DMS 273 treated with DMSO at 0.1 percent for 48 hours (cell line): ENCODE data around the gene SORL1-AS1.
"Not testable (repeated sequence)": the region's sequence is repeated elsewhere in the genome, so short reads cannot be mapped to it uniquely, and the experiment has no call there.

Source experiments
- DNase-seq: peaks from one replicate; lab custom pipeline; 2025; lab: John Stamatoyannopoulos, UW

The SORL1-AS1 gene

DNA sequence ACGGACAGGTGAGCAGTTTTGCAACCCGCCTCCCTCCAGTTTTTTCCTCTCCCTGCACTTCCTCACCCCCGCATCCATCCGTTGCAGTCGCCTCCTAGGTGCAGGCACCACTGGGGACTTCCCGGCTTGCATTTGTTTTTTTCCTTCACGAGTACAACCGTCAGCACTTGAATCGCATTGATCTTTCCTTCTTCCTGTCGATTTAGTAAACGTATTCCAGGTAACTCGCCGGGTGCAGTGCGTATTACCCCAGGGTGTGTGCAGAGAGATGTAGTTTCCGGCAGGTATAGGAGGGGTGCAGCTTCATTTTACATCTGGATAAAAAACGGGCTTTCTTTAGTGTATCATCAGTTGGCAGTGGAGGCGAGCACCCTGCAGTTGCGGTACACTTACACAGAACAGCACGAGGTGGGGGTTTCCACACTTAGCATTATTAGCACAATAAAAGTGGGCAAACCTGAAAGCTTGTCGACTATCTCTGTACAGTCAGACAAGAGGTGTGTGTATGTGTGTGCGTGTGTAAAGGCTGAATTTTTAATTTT lies at the start of gene SORL1-AS1:
Gene SORL1-AS1, minus strand, starts transcription at position 359 of the 542 bp plus-strand sequence.
- no peak for DNase-seq

DNA sequence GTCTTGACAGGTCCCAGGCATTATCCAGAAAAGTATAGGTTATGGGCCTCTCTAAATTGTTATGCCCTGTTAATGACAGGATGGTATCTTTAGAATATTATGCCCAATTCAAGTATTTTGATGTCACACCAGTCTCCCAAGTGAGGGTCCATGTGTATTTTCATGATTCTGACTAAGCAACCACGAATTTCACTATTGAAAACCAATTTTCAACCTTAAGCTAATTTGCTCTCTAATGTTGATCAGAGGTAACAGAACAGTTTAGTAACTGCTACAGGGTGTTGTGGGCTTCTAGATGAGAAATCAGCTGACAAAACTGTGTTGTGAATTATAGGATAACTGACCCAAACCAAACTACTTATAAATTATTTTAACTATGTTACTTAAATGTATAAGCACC lies 48.0 kb upstream of the SORL1-AS1 start:
- DNase-seq = no peak

DNA sequence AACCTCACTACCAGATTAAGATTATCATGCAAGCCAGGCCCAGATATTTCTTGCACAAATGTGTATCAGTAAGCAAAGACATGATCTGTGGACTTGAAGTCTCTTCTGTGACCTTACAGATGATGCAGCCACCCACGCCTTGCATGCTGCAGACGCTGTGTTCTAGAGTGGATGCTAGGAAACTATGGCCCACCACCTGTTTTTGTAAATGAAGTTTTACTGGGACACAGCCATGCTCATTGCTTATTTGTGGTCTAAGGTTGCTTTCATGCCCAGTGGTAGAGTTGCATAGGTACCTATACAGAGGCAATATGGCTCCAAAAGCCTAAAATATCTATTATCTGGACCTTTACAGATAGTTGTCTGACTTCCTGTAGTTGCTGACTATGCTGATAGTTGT lies 47.5 kb upstream of the SORL1-AS1 start:
- DNase-seq = no peak

DNA sequence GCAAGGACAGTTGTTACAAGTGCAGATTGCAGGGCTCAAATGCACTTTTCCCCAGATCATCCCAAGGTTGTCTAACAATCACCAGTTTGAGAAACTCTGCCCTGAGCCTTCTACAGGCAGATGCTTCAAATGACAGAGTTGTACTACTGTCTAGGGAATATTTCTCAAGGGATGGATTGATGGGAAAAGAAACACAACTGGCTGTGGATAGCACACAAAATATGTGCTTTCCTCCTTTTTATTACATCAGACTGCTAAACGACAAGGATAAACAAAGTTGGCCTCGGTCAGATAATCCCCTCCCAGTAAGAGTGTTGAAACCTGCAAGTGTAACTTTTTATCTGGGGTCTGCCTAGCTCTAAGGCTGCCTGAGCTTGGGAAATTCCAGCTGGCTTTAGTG lies 46.6 kb upstream of the SORL1-AS1 start:
- no peak for DNase-seq

DNA sequence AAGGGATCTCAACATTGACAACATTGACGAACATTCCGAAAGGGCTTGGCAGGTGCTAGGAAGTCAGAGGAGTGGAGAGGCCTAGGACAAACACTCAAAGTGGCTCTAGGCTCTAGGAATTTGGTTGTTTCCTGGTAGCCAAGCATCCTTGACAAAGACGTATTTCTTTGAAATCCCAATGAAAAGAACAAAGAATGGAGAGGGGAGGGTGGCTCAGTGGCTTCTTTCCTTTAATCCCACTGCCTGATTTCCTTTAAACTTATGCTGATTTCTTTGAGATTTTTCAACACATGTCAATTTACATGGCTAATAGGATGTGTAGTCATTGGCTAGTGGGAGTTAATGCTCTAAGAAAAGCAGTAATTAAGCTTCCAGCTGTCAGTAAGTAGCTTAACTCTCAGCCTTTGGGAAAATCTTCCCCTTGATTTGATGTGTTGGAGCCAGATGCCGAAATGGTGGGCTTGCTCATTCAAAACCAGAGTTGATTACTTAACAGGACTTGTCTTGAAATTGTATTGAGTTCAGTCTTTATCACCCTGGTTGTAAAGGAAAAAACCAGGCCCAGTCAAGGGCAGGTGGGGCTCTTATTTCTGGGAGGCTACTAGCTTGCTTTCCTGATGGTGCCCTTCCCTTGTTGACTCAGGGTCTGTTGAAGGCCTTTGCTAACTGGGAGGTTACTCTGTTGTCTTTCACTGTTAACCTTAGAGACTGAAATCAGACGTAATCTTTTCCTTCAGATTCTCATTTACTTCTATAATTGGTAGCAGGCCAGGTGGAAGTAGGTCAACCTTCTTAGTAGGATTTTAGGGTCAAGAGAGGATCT lies 44.6 kb upstream of the SORL1-AS1 start:
- no peak for DNase-seq

DNA sequence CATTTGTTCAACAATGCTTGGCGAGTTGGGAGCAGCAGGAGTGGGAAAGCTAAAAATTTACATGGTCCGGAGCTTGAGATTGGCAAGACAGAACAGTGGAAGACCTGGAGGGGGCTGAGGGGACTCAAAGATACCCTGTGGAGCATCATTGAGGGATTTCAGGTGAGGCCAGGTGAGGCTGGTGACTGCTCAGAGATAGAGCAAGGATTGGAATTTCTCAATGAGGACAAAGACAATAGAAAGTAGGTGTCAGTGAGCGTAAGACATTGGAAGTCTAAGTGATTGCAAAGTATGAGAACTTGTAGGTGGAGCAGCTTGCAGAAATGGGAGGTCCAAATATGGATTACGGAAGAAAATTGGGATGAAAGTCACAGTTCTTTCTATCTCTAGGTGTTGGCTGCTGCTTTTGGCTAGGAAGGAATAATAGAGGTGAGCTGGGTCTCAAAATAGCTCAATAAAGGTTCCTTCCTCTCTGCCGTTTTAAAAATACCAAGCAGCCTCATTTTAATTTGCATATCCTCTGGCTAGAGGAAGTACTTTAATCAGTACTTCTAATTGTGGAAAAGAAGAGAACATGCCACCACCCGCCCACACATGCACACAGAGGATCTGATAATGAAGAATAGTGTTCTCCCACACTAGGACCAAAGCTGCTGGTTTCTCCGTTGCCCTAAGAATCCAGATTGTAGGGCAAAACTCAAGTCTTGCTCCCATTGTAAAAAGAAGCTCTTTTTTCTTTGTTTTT lies 41.8 kb upstream of the SORL1-AS1 start:
- no peak for DNase-seq

DNA sequence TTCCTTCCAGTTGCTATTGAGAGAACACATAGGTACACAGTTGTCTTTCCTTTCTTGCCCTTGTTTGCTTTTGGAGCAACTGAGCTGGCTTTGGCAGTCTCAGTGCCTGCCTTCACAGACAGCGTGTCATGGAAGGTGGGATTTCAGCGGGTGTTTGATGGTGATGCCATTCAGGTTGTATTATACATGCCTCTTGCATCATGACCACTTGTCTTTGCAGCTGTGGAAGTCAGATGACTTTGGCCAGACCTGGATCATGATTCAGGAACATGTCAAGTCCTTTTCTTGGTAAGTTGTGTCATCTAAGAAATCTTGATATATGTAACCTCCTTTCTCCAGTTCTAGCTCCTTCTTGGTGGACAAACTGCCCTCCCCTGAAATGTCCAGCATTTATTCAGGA lies 37.1 kb upstream of the SORL1-AS1 start:
- no peak for DNase-seq

DNA sequence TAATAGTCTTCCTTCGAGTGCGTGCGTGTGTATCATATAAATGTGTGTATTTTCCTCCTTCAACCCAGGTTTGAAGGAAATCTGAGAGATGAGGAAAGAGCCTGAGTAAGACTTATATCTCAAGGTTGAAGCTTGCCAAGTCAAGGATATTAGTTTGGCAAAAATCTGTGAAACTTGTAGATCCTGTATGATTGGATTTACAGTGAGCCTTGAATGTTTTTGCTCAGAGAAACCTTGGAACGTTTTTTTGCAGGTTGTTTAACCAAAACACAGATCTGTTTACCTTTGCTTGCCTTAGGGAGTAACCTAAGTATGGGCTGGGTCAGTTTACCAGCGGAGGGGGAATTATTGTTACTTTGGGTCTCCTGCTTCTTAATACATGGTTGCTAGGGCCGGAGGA lies 35.9 kb upstream of the SORL1-AS1 start:
- no peak for DNase-seq

DNA sequence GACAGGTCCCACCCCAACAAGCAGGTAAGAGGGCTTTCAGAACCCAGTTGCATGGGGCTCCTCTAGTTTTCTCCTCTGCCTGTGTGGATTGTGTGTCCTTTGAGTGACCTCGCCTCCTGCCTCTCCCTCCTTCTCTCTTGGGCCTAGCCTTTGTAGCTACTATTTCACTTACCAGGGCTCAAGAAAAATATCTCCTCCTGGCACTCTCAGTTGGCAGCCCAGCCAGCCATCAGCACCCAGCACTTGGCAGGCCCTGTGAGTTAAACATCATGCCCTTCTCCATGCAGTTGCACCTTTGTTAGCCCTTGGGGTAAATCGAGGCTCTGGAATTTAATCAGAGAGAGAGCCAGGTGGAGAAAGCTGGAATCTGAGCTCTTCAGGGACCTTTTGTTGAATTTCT lies 35.4 kb upstream of the SORL1-AS1 start:
- no peak for DNase-seq

DNA sequence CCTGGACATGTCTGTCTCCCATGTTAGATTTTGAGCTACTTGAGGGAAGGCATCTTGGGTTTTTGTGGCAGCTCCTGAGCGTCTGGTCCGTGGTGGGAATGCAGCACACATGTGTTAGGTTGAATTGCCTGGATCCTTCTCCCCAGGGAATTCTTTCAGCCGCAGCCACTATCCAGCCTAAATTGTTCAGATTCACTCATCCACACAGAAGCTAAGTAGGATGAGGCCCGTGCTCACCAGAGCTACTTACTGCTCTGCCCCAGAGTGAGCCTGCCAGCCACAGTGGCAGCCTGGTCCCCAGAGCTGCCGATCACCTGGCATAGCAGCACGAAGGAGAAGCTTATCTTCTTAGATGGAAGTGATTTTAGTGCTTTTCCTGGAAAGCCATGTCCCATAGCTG lies 34.4 kb upstream of the SORL1-AS1 start:
- no peak for DNase-seq

DNA sequence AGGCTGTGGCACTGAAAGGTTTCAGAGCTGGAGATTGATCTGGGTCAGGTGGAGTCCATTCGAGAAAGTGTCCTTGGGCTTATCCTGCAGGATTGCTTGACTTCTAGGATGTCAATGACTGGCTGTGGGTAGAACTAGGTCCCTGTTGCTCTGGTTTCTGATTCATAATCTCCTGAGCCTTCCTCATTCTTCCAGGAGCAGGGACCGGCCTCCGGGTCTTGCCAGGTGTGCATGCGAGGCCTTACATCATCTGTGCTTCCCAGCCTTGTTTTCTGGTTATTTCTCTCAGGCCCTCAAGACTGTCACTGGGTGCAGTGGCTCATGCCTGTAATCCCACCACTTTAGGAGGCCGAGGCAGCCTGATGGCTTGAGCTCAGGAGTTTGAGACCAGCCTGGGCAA lies 33.3 kb upstream of the SORL1-AS1 start:
- DNase-seq = no peak

DNA sequence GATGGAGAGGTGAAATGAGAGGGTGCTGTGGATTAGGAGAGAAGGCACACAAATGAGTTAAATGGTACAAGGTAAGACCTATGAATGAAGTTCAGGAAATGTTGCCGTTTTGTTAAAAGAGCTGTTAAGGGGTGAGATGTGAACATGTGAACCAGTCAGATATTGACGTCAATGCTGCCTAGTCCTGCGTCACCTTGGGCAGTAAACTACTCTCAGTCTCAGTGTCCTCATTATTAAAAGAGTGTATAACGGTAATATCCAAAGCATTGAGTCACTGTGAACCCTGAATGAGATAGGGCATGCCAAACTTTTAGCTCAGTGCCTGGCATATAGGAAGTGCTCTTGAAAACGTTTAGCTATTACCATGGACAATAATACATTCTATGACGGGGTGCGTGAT lies 32.4 kb upstream of the SORL1-AS1 start:
- no peak for DNase-seq

DNA sequence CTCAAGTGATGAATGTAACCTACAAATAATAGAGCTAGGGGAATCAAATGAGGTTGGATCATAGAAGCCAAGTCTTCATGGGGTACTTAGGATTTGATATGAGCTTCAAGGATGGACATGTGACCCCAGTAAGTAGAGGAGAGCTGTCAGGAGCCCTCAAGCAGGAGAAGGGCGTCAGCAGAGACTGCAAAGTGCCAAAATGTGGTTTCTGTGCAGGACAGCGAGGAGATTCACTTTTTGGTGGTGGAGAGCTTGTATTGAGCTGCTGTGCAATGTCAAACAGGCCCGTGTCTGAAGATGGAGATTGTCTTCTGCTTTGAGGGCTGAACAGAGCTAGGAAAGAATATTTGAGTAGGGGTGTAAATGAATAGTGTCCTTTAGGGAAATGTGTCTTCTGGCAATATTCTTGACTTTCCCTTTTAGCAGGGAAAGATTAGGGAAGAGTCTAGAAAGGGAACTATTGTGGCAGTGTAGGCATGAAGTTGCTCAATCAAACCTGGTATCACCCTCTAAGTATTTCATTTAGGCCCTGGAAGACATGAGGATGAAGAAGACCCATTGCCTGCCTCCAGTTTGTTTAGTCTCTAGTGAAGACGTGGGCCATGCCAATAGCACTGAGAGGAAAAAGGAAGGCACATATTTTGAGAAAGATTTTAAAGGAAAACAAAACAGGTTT lies 31.2 kb upstream of the SORL1-AS1 start:
- DNase-seq = no peak

DNA sequence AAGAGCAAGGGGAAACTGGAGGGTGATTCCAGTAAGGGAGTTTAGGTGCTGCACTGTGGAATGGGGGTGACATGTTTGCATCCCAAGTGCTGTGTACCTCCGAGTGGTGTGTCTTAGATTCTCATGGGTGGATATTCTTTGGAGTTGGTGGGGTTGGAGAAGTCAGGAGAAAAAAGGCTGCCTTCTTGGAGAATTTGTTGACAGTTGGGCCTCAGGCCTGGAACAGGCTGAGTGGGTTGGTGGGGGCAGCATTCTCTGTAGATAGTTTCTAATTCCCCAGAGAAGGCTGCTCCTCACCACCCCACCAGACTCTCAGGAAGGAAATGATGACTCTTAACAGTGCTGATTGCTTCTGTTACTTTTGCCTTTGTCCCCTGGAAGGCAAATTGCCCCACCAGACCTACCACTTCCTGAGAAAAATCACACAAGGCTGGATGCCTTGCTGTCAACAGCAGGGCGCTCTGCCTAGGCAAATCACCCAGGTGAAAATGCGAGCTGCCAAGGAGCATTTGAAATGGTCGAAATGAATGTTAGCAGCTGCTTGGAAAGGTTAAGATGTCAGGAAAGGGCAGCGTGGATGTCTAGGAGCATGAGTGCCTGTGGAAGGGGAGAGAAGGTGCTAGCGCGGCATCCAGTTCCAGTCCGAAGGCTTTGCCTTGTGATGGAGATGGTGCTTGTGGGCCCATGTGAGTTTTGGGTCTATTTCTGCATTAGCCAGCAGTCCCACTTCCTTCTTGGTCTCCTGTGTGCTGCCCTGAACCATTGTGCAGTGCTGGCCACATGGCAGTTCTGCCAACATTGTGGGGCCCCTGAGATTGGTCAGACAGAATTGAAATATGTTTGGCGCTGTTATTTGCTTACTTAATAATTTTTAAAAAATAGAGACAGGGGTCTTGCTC lies 29.7 kb upstream of the SORL1-AS1 start:
- no peak for DNase-seq

DNA sequence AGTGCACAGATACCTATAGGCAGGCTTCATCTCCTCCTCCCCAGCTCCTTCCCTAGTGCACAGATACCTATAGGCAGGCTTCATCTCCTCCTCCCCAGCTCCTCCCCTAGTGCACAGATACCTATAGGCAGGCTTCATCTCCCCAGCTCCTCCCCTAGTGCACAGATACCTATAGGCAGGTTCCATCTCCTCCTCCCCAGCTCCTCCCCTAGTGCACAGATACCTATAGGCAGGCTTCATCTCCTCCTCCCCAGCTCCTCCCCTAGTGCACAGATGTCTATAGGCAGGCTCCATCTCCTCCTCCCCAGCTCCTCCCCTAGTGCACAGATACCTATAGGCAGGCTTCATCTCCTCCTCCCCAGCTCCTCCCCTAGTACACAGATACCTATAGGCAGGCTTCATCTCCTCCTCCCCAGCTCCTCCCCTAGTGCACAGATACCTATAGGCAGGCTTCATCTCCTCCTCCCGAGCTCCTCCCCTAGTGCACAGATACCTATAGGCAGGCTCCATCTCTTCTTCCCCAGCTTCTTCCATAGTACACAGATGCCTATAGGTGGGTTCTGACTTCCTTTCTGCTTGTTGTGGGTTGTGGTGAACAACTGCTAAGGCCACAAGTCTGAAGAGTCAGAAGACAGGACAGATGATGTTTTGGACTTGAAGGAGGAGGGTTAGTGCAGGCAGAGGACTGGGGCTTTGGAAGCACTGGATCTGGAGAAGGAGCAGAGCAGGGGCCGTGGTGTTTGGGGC lies 28.9 kb upstream of the SORL1-AS1 start:
- not testable (repeated sequence) for DNase-seq

DNA sequence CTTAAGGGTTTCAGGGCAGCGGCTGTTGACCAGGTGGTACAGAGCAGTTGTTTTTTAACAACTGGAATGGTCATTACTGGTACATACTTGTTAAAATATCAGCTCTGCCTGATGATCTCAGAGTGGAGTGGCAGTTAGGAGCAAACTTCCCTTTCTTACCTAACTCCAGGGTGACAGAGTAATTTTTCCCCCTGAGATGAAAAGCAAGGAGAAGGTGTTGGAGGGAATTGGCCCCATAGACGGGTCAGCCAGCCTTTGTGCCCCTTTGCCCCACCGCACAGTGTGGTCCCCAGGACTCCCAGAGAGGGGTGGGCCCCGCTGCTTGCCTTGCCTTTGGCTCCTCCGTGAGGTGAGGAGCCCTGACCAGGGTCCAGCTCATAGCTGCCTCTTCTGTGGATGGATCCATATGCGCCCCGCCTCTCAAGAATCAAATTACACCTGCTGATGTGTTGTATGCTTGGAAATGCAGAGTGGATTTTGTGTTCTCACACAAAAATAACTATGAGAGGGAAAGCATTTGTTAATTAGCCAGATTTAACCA lies 27.0 kb upstream of the SORL1-AS1 start:
- no peak for DNase-seq

DNA sequence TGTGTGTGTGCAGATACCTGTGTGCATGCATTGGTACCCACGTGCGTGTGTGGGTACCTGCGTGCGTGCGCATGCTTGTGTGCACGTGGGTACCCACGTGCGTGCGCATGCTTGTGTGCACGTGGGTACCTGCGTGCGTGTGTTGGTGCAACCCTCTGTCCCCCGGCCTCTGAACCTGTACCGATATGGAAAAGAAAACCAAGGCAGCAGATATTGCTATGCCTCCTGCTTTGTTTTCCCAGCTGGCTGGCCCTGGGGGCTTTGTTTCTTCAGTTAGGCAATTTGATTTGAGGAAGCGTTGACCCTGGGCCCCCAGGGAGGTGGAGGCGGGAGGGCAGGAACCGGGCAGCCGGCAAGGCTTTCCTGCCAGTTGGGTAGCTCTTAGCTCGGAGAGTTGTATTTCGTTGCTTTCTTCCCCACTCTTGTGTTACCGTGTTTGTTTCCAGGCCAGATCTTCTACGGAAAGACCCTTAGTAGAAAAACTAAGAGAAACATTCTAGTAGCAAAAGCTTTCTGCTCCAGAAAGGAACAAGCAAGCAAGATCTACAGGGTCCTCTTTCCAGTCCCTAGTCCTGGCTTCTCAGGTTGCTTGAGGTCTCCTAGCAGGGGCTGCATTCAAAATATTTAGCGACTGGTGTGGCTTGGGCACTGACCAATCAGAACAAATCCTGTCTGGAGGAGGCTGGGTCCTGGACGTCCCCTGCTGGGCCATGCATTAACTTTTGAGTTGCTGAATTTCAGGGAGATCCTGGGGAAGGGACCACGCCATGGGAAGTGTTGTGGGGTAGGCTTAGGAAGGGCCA lies 26.3 kb upstream of the SORL1-AS1 start:
- no peak for DNase-seq

DNA sequence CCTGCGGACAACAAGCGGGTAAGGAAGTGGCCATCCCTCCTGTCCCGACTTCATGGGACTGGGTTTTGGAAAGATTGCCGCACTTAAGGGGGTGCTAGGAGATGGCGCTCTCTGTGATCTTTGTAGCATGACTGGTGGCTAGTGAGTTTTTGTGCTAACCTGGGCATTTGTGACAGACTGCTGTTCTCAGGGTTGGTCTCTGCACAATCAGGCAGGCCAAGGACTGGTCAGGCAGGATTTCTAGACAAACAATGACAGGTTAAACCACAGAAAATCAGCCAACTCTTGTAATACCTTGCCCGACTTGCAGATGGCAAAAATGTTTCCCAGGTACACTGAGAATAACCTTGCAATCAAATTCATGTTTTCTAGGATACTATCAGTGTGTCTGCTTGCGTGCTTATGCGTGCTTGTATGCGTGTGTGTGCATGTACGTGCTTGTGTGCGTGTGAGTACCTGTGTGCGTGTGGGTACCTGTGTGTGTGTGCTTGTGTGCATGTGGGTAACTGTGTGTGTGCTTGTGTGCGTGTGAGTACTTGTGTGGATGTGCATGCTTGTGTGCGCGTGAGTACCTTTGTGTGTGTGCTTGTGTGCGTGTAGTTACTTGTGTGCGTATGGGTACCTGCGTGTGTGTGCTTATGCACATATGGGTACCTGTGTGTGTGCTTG lies 25.6 kb upstream of the SORL1-AS1 start:
- no peak for DNase-seq

DNA sequence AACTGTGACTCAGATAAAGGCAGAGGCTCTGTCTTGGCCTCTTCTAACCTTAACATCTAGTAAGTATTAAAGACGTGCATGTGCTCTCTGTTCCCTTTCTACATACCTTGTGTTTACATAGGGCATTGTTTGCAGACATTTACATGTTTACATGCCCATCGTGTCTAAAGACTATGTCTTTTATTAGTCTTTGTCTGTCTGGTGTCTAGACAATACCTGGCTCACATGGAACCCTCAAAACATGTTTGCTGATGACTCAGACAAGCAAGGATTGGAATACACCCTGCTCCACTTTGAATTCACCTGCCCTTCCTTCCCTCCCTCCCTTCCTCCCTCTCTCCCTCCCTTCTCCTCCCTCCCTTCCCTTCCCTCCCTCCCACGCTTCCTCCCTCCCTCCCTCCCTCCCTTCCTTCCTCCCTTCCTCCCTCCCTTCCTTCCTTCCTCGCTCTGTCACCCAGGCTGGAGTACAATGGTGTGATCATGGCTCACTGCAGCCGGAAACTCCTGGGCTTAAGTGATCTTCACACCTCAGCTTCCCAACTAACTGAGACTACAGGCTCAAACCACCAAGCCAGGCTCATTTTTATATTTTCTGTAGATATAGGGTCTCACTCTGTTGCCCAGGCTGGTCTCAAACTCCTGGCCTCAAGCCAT lies 23.7 kb upstream of the SORL1-AS1 start:
- no peak for DNase-seq
